ENCODE data around the gene SND1. TPM values are rescaled to one million over a fixed set of nuclear protein-coding genes. Genes with fewer than 3 reads are reported as not detected.
"Not testable (repeated sequence)": the region's sequence is repeated elsewhere in the genome, so short reads cannot be mapped to it uniquely, and the experiment has no call there.

SND1 gene
- total RNA-seq, 1 donor from 2014 or later, result 185 TPM

DNA sequence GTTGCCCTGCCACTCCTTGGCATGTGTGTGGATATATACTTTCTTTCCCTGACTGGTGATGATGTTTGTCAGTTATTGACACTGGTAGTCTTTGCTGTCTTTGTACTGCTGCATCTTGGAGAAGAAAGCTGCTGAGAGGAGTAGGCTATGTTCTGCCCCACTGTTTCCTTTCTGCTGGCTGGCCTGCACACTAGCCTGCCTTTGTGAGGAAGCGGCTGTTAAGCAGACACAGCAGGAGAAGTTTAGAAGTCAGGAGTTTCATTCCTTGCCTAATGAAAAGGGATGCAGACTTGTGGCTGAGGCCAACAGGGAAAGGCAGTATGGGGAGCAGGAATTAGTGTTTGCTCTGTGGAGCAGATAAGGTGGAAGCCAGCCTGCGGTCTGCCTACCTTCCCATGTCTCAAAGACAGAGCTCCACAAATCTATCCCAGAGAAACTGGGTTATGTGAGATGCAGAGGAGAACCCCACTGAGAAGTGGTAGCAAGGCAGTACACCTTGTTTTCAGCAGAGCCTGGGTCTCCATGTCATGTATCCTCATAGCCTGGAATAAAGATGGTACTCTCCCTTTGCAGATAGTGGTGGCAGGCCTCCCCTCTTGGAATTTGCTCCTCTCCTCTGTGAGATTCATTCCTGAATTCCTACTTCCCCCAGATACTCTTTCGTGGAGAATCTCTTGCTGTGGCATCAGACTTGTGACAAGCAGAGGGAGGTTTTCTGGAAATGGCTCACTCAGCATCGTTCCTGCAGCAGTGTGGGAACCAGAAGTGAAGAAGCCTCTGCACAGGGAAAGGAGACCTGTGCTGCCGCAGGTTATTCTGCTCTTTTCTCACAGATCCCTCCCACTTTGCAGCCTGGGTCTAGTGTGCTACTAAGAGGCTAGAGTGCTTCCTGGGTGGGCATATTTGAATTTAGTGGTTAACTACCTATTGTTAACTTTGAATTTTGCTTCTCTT, 249.0 kb downstream of the SND1 start:
- DNase-seq (ENCODE audit: extremely low read depth, low read depth, low spot score), result no peak

DNA sequence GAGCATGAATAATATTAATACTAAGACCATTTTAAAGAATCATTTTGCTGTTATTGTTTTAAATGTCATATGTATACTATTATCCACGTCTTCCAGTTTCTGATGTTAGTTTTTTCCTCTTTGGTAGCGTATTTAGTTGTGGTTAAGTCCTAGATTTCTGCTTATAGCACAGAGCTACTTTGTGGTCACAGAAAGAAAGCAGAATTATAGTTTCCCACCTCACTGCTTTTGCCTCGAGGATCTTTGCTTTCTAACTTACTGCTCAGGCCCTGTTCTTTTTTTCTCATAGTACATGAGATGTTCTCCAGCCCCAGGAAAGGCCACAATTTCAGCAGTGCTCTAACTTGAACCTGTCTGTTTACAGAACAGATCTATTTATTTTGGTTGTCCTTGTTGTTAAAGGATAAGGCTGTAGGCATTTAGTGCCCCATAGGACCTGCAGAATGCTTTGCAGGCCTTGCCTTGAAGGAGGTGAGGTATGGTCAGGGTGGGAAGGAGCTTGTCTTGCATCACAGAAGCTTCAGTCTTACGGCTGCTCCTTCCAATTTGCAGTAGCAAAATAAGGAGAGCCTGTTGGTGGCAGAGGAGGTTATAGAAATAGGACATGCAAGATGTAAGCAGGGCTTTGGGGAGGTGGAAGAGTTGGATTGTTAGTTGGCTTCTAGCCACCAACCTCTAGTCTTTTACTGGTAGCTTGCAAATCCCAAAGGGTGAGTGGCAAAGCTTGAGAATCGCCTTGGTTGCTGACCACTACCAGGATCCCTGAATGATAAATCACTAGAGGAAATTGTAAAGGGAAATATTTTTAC, 250.1 kb downstream of the SND1 start:
- no peak for DNase-seq (ENCODE audit: extremely low read depth, low read depth, low spot score)

DNA sequence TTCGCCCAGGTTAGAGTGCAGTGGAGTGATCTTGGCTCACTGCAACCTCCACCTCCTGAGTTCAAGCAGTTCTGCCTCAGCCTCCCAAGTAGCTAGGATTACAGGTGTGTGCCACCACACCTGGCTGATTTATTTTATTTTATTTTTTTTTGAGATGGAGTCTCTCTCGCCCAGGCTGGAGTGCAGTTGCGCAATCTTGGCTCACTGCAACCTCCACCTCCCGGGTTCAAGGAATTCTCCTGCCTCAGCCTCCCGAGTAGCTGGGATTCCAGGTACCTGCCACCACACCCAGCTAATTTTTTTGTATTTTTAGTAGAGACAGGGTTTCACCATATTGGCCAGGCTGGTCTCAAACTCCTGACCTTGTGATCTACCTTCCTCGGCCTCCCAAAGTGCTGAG, 250.8 kb downstream of the SND1 start:
- not testable (repeated sequence) for DNase-seq (ENCODE audit: extremely low read depth, low read depth, low spot score)

DNA sequence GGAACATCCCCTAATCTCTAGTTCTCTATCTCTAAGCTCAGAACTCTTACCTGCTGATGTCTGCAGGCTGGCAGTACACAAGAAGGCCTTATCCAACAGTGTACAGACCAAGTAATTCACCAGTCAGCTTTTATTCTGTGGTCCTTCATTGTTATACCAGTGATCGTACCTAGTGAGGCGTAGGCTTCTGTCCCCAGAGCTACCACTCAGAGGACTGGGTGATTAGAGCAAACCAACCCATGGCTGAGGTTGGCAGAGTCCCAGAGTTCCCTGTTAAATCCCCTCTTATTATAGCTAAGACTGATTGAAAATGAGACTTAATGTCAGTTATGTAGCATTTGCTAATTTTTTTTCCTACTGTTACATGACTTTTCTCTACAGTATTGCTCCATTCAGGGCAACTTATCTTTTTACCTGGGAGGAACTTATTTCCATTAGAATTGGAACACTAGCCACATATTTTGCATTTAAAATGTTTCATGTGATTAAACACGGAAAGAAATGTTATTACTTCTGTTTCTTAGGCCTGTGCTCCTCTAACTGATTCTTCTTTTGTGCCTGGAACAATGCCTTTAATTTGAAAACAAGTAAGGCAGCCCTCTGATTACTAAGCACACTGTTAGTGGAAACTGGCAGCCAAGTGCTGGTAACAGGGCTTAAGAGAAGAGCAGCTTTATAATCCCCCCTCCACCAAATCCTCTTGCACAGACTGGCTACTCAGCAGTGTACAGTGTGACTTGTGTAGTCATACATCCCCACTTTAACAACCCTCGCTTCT, 252.1 kb downstream of the SND1 start:
- no peak for DNase-seq (ENCODE audit: extremely low read depth, low read depth, low spot score)

DNA sequence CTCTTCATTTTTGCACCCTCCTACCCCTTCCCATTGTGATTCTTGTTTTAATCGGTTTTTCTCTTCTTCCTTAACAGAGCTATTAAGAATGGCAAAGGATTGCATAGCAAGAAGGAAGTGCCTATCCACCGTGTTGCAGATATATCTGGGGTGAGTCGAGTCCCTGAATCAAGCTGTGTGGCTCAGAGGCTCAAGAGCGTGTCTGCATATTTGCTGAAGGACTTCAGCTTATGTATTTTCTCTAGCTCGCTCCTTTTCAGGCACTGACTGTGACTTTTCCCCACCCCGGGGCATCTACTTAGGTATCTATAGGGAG, 252.6 kb downstream of the SND1 start:
- DNase-seq (ENCODE audit: extremely low read depth, low read depth, low spot score), result no peak

DNA sequence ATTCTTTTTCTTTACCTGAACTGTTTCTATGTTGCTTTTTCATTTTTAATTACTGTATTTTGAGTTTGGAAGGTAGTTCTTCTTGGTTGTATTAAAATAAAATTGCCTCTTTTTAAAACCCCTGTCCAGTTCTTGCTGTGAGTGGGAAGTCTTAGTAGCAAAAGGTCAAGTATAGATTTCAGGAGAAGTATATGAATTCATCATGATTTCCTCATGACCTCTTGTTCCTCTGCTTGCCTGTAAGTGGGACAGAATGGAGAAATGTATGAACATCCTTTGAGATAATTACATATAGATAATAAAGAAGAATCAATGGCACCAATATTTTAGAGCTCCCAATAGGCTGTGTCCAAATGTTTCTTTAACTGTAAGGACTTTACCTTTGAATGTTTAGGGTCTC, 253.0 kb downstream of the SND1 start:
- DNase-seq (ENCODE audit: extremely low read depth, low read depth, low spot score), result no peak

DNA sequence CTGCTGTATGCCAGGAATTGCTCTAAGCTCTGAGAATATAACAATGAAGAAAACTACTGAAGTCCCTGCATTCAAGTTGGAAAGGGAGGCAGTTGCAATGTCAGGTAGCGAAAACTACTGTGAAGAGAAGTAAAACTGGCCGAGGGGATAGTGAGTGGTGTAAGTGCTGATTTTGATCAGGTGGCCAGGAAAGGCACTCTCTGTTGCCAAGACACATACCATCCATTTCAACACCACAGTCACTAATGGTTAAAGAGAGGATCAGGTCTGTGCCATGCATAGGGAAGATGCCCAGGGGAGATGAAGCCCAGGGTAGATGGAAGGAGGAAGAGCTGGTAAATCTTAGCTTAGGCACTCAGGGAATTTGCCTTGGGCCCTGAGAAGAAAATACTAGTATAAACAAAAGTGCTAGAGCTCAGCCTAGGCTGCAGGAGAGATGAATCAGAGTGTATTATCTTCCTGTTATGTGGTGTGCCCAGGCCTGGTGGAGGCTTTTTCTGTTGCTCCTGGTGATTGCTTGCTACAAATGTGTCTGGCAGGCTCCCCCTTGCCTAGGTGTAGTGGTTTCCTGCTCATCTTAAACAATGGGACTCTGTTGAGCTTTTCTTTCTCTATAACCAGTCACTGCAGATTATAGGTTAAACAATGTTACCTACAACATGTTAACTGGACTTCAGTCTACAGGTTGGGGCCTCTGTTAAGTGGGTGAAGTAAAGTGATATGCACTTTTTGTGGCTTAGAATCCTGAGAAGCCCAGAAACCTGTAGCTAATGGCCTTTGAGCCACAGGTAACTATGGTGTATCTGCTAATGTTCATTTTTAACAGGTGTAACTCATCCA, 253.7 kb downstream of the SND1 start:
- no peak for DNase-seq (ENCODE audit: extremely low read depth, low read depth, low spot score)

DNA sequence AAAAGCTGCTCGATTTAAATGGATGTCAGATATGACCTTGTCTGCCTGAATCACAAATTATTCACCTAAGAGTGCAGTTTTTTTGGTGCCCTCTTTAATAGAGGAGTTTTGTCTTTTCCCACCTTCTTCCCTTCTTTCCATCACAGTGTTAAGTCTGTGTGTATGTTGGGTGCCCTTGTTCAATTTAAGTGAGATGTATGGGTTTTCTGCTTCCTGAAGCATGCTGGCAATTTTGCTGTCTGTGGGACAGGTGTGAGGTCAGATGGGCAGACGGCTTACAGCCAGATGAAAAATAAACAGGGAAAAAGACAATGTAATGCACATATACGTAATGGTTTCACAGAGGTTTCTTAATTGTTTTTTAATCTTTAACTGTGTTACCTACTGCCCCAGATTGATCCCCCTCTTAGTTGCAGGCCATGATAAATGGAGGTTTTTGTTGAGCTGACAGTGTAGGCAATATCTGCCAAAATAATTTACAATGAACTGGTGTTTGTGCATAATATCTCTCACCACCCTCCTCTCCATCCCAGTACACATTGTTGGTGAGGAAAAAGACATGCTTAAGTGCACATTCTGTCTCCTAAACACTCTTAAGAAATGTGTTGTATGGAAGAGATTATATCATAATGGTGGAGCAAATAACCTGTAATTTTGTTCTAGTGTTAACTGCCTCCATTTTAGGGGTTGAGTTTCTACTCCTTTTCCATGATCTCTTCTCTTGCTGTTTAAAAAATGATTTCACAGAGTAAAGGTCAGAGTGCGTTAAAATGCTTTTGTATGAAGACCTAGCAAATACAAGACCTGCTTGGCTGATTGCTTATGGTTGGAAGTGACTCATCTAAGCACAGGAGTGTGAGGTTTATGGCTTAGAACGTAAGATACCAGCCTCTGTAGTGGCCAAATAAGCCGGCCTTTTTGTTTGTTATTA, 255.4 kb downstream of the SND1 start:
- DNase-seq (ENCODE audit: extremely low read depth, low read depth, low spot score), result no peak

DNA sequence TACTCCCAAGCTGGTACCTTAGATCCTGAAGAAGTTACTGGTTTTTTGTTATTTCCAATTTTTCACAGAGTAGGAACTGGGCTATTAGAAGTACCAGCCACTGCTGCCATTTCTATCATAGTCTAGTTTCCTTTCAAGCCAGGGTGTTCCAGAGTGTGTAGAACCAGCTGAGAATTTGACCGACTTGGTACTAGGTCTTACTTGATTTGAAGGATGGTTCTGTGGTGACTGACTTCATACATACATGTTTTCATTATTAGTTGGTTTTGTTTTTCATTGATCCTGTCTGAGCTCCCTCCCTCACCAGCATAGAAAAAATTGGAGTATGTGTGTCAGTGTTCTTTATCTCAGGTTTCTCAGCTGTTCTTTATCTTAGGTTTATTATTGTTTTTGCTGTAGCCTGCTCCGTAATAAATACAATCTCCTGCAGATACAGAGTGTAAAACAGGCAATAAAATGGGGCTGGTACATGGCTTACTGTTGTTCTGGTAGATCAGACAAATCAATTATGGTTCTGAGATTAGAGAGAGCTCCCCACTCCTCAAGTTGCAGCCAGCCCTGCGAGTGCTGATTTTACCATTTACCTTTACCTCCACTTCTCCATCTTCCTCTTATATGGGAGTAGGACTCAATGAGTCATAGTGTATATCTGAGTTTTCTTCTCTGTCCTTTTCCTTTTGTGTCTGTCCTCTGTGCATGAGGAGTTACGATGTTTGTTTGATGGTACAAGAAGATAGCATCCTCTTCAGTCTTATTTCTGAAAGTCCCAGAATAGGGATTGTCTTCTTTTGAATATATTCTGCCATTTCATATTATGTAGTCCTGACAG, 256.6 kb downstream of the SND1 start:
- no peak for DNase-seq (ENCODE audit: extremely low read depth, low read depth, low spot score)

DNA sequence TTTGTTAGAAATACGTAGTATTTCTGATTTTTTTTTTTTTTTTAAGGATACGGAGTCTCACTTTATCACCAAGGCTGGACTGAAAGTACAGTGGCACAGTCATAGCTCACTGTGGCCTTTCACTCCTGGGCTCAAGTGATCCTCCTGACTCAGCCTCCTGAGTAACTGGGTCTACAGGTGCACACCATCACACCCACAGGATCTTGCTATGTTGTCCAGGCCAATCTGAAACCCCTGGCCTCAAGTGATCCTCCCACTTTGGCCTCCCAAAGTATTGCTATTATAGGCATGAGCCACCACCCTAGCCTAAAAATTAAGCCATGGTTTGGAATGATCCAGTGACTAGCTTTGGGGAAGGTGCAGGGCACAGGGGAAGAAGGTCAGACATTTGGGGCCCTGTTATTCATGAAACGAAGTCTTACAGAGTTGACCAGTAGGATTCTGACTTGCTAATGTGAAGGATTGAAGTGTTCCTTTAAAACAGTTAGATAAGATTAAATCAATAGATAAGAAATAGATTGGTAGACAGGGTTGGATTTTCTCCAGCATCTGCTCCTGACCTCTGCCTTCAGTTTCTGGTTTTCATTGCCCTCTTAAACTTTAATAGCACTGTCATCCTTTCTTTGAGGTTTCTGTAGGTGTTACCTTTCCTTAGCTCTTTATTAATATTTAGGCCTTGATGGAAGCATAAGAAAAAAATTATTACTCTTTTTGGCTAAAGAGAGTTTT, 257.6 kb downstream of the SND1 start:
- no peak for DNase-seq (ENCODE audit: extremely low read depth, low read depth, low spot score)

DNA sequence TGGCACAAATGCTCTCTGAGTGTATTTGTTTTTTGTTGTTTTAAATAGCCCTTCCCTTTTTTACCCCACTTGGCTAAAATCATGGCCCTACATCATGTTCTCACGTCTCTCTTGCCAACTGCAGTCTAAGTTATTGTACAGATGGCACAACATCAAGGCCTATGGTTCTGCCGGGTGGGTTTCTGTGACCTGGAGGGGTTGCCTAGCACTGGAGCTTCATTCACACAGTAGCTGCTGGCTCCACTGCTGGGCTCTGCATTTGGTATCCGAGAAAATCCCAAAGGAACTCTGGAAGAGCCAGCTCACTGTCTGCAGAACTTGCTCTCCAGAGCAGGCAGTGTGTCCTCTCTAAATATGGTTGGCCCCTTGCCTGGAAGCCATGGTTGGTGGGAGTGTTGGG, 258.7 kb downstream of the SND1 start:
- DNase-seq (ENCODE audit: extremely low read depth, low read depth, low spot score), result no peak

DNA sequence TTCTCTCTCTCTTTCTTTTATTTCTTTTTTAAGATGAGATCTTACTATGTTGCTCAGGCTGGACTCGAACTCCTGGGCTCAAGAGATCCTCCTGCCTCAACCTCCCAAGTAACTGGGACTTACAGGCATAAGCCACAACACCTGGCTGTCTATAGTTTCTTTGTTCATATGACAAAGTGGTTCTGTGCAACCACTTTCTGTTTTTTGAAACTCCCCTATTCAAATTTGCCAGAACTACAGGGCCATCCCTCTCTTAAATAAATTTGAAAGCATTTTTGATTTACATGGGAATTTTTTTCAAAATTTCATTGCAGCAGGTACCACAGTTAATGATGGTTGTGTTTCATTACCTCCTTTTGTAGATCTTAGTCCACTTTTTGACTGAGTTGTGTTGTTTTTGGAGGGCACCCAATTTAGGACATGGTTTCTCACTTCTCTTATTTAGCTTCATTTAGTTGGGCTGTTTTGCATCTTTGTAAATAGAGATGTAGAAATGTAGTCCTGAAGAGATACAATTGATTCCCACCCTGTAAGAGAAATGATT, 260.0 kb downstream of the SND1 start:
- DNase-seq (ENCODE audit: extremely low read depth, low read depth, low spot score), result no peak

DNA sequence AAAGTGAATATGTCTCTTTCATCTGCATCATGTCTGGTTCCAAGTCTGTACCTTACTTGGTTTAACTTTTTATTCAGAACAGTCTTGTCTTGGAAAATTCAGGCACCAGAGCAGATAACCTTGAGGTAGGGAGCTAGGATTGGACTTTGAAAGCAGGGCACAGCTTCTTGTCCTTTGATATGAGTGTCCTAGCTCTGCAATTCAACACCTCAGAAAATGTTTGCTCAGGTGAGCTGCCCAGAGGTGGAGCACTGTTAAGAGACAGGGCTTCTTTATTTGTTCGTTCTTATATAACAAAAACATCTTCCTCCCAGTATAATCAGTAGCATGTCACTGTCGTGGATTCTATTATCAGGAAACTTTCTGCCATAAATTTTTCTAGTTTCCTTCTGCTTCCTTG, 260.9 kb downstream of the SND1 start:
- no peak for DNase-seq (ENCODE audit: extremely low read depth, low read depth, low spot score)

DNA sequence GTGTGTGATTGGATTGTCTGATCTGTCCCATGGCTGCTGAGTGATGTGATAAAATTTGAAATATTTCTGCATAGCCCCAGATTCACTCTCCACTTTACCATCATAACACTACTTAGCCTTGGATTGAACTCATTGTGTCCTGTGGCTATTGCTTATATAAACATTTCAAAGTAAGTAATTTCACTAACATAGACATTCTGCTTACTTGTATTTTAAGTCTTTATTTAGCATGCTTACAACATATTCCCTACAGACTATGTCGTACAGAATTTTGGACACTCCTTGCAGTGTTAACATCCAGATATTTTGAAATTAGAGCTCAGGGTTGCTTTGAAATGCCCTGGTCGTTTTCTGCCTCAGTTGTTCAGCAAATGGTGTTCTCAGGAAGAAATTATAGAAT, 261.7 kb downstream of the SND1 start:
- no peak for DNase-seq (ENCODE audit: extremely low read depth, low read depth, low spot score)

DNA sequence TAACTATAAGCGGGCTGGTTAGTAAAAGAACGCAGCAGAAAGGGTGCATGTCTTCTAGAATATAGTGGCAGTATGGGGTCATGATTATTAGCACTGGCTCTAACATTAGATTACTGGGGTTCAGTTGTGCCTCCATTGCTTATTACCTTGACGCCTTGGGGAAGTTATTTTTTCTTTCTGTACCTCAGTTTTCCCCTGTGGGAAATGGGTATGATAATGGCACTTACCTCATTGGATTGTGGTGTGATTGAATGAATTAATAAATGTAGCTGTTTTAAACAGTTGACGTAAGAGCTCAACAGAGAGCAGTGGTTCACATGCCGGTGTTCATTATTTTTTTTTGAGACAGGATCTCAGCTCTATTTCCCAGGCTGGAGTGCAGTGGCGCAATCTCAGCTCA, 262.7 kb downstream of the SND1 start:
- no peak for DNase-seq (ENCODE audit: extremely low read depth, low read depth, low spot score)

DNA sequence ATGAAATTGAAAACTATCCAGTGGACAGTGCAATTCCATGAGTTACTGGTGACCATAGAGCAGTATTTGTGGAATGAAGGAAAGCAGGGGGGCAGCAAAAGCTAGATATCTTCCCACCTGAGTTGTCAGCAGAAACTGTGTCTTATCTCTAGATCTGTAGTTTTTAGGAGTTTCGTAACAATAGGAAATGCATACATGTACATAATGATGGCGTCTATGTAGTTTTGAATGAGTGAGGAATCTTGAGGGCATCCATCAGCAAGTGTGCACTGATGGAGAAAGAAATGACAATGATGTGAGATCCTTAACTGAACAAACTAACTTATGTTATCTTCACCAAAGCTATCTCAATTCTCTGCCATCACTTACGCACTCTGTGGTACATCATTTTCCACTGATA, 264.7 kb downstream of the SND1 start:
- no peak for DNase-seq (ENCODE audit: extremely low read depth, low read depth, low spot score)

DNA sequence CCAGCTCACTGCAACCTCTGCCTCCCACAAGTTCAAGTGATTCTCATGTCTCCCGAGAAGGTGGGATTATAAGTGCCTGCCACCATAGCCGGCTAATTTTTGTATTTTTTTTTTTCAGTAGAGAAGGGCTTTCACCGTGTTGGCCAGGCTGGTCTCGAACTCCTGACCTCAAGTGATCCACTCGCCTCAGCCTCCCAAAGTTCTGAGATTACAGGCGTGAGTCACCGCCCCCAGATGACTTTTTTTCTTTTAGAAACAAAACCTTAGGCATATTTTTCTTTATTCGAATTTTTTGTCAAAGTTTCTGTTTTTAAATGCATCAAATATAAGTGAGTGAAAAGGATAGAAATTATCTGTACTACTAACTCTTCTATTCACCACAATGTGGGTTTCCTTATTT, 266.1 kb downstream of the SND1 start:
- no peak for DNase-seq (ENCODE audit: extremely low read depth, low read depth, low spot score)
